ENCODE data around the gene FAM120B. TPM values are rescaled to one million over a fixed set of nuclear protein-coding genes. Genes with fewer than 3 reads are reported as not detected.
A peak's percentile ranks its signal among the peaks of the same experiment; 100 is the strongest.
"Not testable (repeated sequence)": the region's sequence is repeated elsewhere in the genome, so short reads cannot be mapped to it uniquely, and the experiment has no call there.

The FAM120B gene
- total RNA-seq, 6 experiments from 2014 or later = 33.3 to 36.6 (median 35.4) TPM

DNA sequence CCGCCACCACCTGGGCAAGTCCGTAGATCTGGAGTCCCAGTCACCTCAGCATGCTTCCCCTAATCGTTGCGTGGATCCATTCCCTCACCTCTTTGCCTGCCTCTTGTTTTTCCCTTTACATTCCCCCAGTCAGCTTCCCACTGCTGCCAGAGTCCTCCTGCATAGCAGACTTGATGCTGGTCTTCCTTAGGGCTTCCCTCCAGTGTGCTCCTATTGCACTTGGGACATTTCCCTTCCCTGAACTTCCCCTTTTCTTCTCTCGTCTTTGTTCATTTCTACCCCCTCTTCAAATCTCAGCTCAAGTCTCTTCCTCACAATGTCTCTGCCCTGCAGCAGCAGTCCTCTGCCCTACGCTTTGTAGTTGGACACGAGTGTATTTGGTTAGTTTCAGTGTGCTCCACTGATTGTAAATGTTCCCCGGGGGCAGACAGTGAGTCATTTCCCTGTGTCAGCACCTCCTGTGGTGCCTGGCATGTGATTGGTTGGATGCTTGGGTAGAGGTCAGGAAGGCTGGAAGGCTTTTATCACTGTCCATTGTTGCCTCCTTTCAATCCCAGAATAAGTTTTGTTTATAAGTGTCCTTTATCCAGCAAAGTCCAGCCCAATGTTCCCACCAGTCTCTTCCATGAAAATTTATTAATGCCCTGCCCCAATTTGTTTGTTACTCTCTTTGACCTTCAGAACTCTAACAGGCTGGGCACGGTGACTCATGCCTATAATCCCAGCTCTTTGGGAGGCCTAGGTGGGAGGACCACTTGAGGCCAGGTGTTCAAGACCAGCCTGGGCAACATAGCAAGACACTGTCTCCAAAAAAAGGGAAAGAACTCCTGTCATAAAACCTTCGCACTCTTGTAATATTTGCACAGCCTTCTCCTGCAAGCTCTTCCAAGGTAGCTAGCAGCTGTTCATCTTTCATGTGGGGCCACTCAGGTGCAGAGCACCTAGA is 38.3 kb downstream of the FAM120B start:
- DNase-seq = peak; percentile 54
- H3K9me3 Mint-ChIP-seq = peaks cover 4% of the 10 kb centered on the region; the same call in 1 of the 2 replicates
- peaks cover 15% of the 10 kb centered on the region for H3K4me1 Mint-ChIP-seq (ENCODE audit: low read depth)
- H3K4me3 Mint-ChIP-seq = no peak overlapping the region
- H3K27me3 Mint-ChIP-seq (ENCODE audit: insufficient read depth) = peaks cover 1% of the 10 kb centered on the region; the same call in 1 of the 2 replicates
- TF ChIP-seq, protein P1, sequence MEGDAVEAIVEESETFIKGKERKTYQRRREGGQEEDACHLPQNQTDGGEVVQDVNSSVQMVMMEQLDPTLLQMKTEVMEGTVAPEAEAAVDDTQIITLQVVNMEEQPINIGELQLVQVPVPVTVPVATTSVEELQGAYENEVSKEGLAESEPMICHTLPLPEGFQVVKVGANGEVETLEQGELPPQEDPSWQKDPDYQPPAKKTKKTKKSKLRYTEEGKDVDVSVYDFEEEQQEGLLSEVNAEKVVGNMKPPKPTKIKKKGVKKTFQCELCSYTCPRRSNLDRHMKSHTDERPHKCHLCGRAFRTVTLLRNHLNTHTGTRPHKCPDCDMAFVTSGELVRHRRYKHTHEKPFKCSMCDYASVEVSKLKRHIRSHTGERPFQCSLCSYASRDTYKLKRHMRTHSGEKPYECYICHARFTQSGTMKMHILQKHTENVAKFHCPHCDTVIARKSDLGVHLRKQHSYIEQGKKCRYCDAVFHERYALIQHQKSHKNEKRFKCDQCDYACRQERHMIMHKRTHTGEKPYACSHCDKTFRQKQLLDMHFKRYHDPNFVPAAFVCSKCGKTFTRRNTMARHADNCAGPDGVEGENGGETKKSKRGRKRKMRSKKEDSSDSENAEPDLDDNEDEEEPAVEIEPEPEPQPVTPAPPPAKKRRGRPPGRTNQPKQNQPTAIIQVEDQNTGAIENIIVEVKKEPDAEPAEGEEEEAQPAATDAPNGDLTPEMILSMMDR (IDR thresholded peaks at IDR 0.05) = no peak
- peak overlapping the region; percentile 61 for H3K27ac Mint-ChIP-seq
- H3K36me3 Mint-ChIP-seq (ENCODE audit: low read depth) = peaks cover 32% of the 10 kb centered on the region

DNA sequence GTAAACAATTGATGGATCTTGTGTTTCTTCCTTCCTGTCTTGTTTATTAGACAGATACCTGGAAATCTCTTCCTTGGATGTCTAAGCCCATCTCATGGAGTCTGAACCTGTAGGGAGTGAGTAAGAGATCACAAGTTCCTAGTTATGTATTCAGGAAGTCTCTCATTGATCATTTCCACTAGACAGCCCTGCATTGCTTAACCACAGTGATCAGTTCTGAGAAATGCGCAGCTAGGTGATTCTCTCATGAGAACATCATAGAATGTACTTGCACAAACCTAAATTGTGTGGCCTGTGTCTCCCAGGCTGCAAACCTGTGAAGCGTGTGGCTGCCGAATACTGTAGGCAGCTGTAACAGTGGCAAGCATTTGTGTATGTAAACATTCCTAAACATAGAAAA is 39.1 kb downstream of the FAM120B start:
- Mint-ChIP-seq H3K4me1 (ENCODE audit: low read depth) (peaks cover 15% of the 10 kb centered on the region), H3K27me3 (ENCODE audit: insufficient read depth) (peaks cover 1% of the 10 kb centered on the region; the same call in 1 of the 2 replicates), H3K36me3 (ENCODE audit: low read depth) (peaks cover 39% of the 10 kb centered on the region), H3K4me3 (no peak overlapping the region), H3K9me3 (peaks cover 6% of the 10 kb centered on the region), H3K27ac (no peak overlapping the region; the same call in 1 of the 2 replicates)
- DNase-seq = no peak
- TF ChIP-seq, protein P1 (IDR thresholded peaks at IDR 0.05) = no peak

DNA sequence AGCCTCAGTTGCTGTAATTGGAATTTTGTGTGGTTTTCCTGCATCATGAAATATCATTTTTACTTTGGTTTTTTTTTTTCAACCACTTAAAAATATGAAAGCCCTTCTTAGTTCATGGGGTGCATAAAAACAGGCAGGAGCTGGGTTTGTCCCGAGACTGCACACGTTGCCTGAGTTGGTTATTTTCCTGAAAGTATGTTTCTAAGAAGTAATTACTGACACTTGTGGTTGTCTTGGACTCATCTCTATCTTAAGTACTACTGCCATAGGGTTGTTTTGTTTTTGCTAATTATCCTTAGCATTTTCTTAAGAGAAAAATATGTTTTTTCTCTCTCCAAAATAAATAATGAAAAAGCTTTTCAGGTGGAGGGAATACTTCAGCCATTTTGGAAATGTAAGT is 40.1 kb downstream of the FAM120B start:
- H3K4me3 Mint-ChIP-seq = no peak overlapping the region

DNA sequence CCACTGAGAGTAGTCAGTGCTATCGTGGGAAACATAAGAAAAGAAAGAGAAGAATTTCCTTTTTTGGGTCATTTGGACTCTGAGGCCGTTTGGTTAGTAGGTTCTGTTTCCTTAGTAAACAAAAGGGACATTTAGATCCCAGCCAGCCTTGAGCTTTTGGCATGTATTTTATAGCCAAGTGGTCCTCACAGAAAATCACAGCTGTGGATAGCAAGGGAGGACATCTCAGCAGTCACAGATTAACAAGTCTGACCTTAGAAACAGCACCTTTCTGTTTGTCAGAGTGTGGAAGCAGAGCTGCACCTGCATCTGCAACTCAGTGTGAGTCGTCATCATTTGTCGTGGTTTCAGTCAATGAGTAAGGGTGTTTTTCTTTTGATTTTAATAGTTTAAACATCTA is 40.5 kb downstream of the FAM120B start:
- H3K4me1 Mint-ChIP-seq (ENCODE audit: low read depth) = peaks cover 15% of the 10 kb centered on the region
- no peak overlapping the region for H3K27ac Mint-ChIP-seq
- DNase-seq = no peak
- no peaks in the 10 kb centered on the region for H3K27me3 Mint-ChIP-seq (ENCODE audit: insufficient read depth)
- H3K4me3 Mint-ChIP-seq = no peak overlapping the region
- H3K9me3 Mint-ChIP-seq = peaks cover 20% of the 10 kb centered on the region
- TF ChIP-seq, protein P1 (IDR thresholded peaks at IDR 0.05) = no peak
- peaks cover 54% of the 10 kb centered on the region for H3K36me3 Mint-ChIP-seq (ENCODE audit: low read depth)

More for the DNA sequence above, 40.1 kb downstream of the FAM120B start:
- Mint-ChIP-seq H3K36me3 (ENCODE audit: low read depth) (peaks cover 49% of the 10 kb centered on the region), H3K27ac (no peak overlapping the region), H3K27me3 (ENCODE audit: insufficient read depth) (no peaks in the 10 kb centered on the region), H3K4me1 (ENCODE audit: low read depth) (peaks cover 15% of the 10 kb centered on the region), H3K9me3 (peaks cover 16% of the 10 kb centered on the region)
- DNase-seq = no peak
- TF ChIP-seq, protein P1 (IDR thresholded peaks at IDR 0.05) = no peak

- no peak overlapping the region for H3K27ac Mint-ChIP-seq
- no peak for DNase-seq
- H3K4me1 Mint-ChIP-seq (ENCODE audit: low read depth) = peaks cover 15% of the 10 kb centered on the region
- peaks cover 63% of the 10 kb centered on the region for H3K36me3 Mint-ChIP-seq (ENCODE audit: low read depth)
- H3K9me3 Mint-ChIP-seq = peaks cover 29% of the 10 kb centered on the region
- H3K27me3 Mint-ChIP-seq (ENCODE audit: insufficient read depth) = no peaks in the 10 kb centered on the region
- H3K4me3 Mint-ChIP-seq = no peak overlapping the region
- TF ChIP-seq, protein P1 (IDR thresholded peaks at IDR 0.05) = no peak
Measured at GRCh38 chr6:170347975-170348374, 41.4 kb downstream of the FAM120B start.

- Mint-ChIP-seq H3K36me3 (ENCODE audit: low read depth) (peaks cover 71% of the 10 kb centered on the region), H3K9me3 (peaks cover 37% of the 10 kb centered on the region)
- H3K27ac Mint-ChIP-seq; H3K4me1 Mint-ChIP-seq (ENCODE audit: low read depth); H3K4me3 Mint-ChIP-seq; DNase-seq; H3K27me3 Mint-ChIP-seq (ENCODE audit: insufficient read depth): not testable (repeated sequence)
Measured at GRCh38 chr6:170351456-170351855, 44.9 kb downstream of the FAM120B start.

DNA sequence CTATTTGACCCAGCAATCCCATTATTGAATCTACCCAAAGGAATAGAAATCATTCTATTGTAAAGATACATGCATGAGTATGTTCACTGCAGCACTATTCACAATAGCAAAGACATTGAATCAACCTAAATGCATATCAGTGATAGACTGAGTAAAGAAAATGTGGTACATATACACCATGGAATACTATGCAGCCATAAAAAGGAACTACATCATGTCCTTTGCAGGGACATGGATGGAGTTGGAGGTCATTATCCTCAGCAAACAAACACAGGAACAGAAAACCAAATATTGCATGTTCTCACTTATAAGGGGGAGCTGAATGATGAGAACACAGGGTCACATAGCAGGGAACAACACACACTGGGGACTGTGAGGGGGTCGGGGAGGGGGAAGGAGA is 48.6 kb downstream of the FAM120B start:
- H3K4me3 Mint-ChIP-seq; H3K27ac Mint-ChIP-seq; H3K27me3 Mint-ChIP-seq (ENCODE audit: insufficient read depth); H3K4me1 Mint-ChIP-seq (ENCODE audit: low read depth); DNase-seq: not testable (repeated sequence)
- Mint-ChIP-seq H3K36me3 (ENCODE audit: low read depth) (peaks cover 50% of the 10 kb centered on the region), H3K9me3 (peaks cover 33% of the 10 kb centered on the region)
